Breast epithelium (tissue), 4 donors: ENCODE measurements around the gene POLR2L. TPM values are rescaled to one million over a fixed set of nuclear protein-coding genes. Genes with fewer than 3 reads are reported as not detected.

ENCODE experiments used
- DNase-seq, 2 donors: peaks; one replicate each; pipeline ENCODE4 v3.0.0-alpha.2; 2019; ENCODE audit warnings: low spot score in 2 of 2
- H3K27ac ChIP-seq, 2 donors: fragments of 200-600 bp; sonication (generic) in 1 of 2; one replicate each; pipeline ENCODE4 v1.5.1; 2016 to 2019; ENCODE audit warnings: mild to moderate bottlenecking in 1 of 2
- H3K27me3 ChIP-seq, 2 donors: fragments of 200-600 bp; sonication (generic) in 1 of 2; one replicate each; pipeline versions ENCODE4 v1.5.1 to v1.6.0; 2017 to 2019; ENCODE audit warnings: control low read depth in 1 of 2, mild to moderate bottlenecking in 1 of 2
- H3K36me3 ChIP-seq: fragments of 200-600 bp; one replicate; pipeline ENCODE4 v1.5.1; 2019
- H3K4me1 ChIP-seq, 2 donors: fragments of 200-600 bp; sonication (generic); one replicate each; pipeline ENCODE4 v1.5.1; 2016 to 2019; ENCODE audit warnings: control low read depth in 1 of 2
- H3K4me3 ChIP-seq, 3 donors: fragments of 200-600 bp; sonication (generic); 1 replicate in 2 of 3; 2 replicates in 1 of 3; pipeline ENCODE4 v1.5.1; 2016 to 2019; ENCODE audit warnings: mild to moderate bottlenecking in 3 of 3, moderate library complexity in 2 of 3
- H3K9me3 ChIP-seq, 2 donors: fragments of 200-600 bp; sonication (generic) in 1 of 2; one replicate each; pipeline ENCODE4 v1.5.1; 2016 to 2019; ENCODE audit warnings: control low read depth in 1 of 2
- CTCF ChIP-seq, 3 donors: fragments of 450-650 bp; IDR thresholded peaks; one replicate each; pipeline ENCODE4 v1.5.1; 2016 to 2017; ENCODE audit warnings: antibody characterized with exemption in 3 of 3, mild to moderate bottlenecking in 3 of 3, moderate library complexity in 3 of 3
- POLR2A ChIP-seq: fragments of 450-650 bp; IDR thresholded peaks from one replicate; pipeline ENCODE4 v1.6.1; 2016; ENCODE audit warnings: antibody characterized with exemption, mild to moderate bottlenecking, moderate library complexity
- POLR2AphosphoS5 ChIP-seq, 3 donors: sonication (generic); formaldehyde crosslinking; IDR thresholded peaks; one replicate each; pipeline ENCODE4 v1.6.1; 2017; ENCODE audit warnings: antibody characterized with exemption in 3 of 3
- intact Hi-C: fragments of 100-400 bp; cut with DNase I; formaldehyde crosslinking; loops from one replicate; pipeline ENCODE4 v1.15.1; 2023; ENCODE audit warnings: low total_unique reads
- total RNA-seq, 3 donors: library from RNA; depleted of rRNA; stranded (reverse); fragments of >200 nt; gene quantifications; one replicate each; pipeline ENCODE4 v1.1.0, GENCODE V29; 2016

Gene POLR2L
- total RNA-seq, 3 donors from 2014 or later: 51.8 to 126 (median 96.7) TPM

GRCh38 chr11:831118-831864 is 11.0 kb downstream of the POLR2L start:
- no peaks in the 10 kb centered on the region for H3K27me3 ChIP-seq

GRCh38 chr11:830295-831117 is 11.8 kb downstream of the POLR2L start:
- Histone ChIP-seq H3K27me3 (no peaks in the 10 kb centered on the region), H3K4me3 (peak overlapping the region; percentile 36 to 79 (median 45)), H3K36me3 (no peaks in the 10 kb centered on the region), H3K27ac (peak overlapping the region in 1 of 2 donors; percentile 94), H3K4me1 (peaks cover 37 to 48% of the 10 kb centered on the region in 2 donors), H3K9me3 (no peaks in the 10 kb centered on the region)
- intact Hi-C loops: no loop called here
- no peak for TF ChIP-seq POLR2A
- no peak for TF ChIP-seq POLR2AphosphoS5 (IDR thresholded peaks at IDR 0.05)
- no peak for TF ChIP-seq CTCF (IDR thresholded peaks at IDR 0.05)
- DNase-seq: peak; percentile 74 to 75

More at GRCh38 chr11:831118-831864, 11.0 kb downstream of the POLR2L start:
- intact Hi-C loops: no loop called here
- Histone ChIP-seq H3K9me3 (no peaks in the 10 kb centered on the region), H3K4me3 (peak overlapping the region in 2 of 3 donors; percentile 45 to 79), H3K4me1 (peaks cover 37 to 45% of the 10 kb centered on the region in 2 donors), H3K27ac (no peak overlapping the region), H3K36me3 (no peaks in the 10 kb centered on the region)
- TF ChIP-seq POLR2A (no peak), POLR2AphosphoS5 (IDR thresholded peaks at IDR 0.05) (no peak), CTCF (IDR thresholded peaks at IDR 0.05) (no peak)
- DNase-seq: no peak

- no peaks in the 10 kb centered on the region for H3K36me3 ChIP-seq
- no peak for TF ChIP-seq POLR2AphosphoS5 (IDR thresholded peaks at IDR 0.05)
- TF ChIP-seq POLR2A: no peak
- no peak for TF ChIP-seq CTCF (IDR thresholded peaks at IDR 0.05)
- no peaks in the 10 kb centered on the region for H3K9me3 ChIP-seq
- H3K27me3 ChIP-seq: no peaks in the 10 kb centered on the region
- peak overlapping the region in 1 of 2 donors; percentile 94 for H3K27ac ChIP-seq
- H3K4me3 ChIP-seq: peak overlapping the region; percentile 36 to 79 (median 45)
- no peak for DNase-seq
- H3K4me1 ChIP-seq: peaks cover 37 to 53% of the 10 kb centered on the region in 2 donors
- intact Hi-C loops: no loop called here
Observed at GRCh38 chr11:829847-830294, 12.5 kb downstream of the POLR2L start.

GRCh38 chr11:829176-829846 is 13.0 kb downstream of the POLR2L start:
- TF ChIP-seq POLR2AphosphoS5 (IDR thresholded peaks at IDR 0.05) (peak in 1 of 3 donors; percentile 37), CTCF (IDR thresholded peaks at IDR 0.05) (no peak), POLR2A (no peak)
- intact Hi-C loops: no loop called here
- DNase-seq: no peak
- peak overlapping the region; percentile 36 to 79 (median 45) for H3K4me3 ChIP-seq
- no peaks in the 10 kb centered on the region for H3K27me3 ChIP-seq
- peaks cover 1% of the 10 kb centered on the region for H3K36me3 ChIP-seq
- peaks cover 37 to 58% of the 10 kb centered on the region in 2 donors for H3K4me1 ChIP-seq
- H3K27ac ChIP-seq: peak overlapping the region; percentile 65 to 94
- no peaks in the 10 kb centered on the region for H3K9me3 ChIP-seq
